DND-41 (cell line): Measurements from ENCODE around the gene KLF13.

Source experiments
- ATAC-seq: fragments of 200-7000 bp; cut with Tn5 transposase; 3 replicates; pipeline ENCODE4 v1.9.1; 2021; ENCODE audit warnings: low read depth; ENCODE audit not compliant: insufficient read depth
- DNase-seq: peaks from one replicate; pipeline ENCODE4 v3.0.0-alpha.2; 2020
- H2AFZ ChIP-seq: 2 replicates; pipeline ENCODE4 v1.6.0; 2012; ENCODE audit warnings: low read depth, low read length
- H3K27ac ChIP-seq: 2 replicates; pipeline ENCODE4 v1.5.1; 2012; ENCODE audit warnings: low read length, inconsistent platforms
- H3K27me3 ChIP-seq: fragments of 200-600 bp; sonication (generic); 2 replicates; pipeline ENCODE4 v1.6.0; 2012; ENCODE audit warnings: low read length, mild to moderate bottlenecking, inconsistent platforms; ENCODE audit not compliant: insufficient read depth, poor library complexity
- H3K36me3 ChIP-seq: 2 replicates; pipeline ENCODE4 v1.5.1; 2012; ENCODE audit warnings: low read length, inconsistent platforms; ENCODE audit not compliant: insufficient read depth
- H3K4me1 ChIP-seq: 2 replicates; pipeline ENCODE4 v1.5.1; 2012; ENCODE audit warnings: mild to moderate bottlenecking, low read length; ENCODE audit not compliant: insufficient read depth
- H3K4me2 ChIP-seq: 2 replicates; pipeline ENCODE4 v1.6.0; 2012; ENCODE audit warnings: mild to moderate bottlenecking, moderate library complexity, low read length, inconsistent platforms; ENCODE audit not compliant: insufficient read depth
- H3K4me3 ChIP-seq, 2 experiments: fragments of 200-600 bp in 1 of 2; shearing (Covaris generic) in 1 of 2; 2 replicates each; pipeline ENCODE4 v1.5.1; 2012 to 2016; ENCODE audit warnings: inconsistent platforms in 2 of 2, low read length in 2 of 2, mild to moderate bottlenecking in 2 of 2, low read depth in 1 of 2, moderate library complexity in 1 of 2
- H3K79me2 ChIP-seq: 2 replicates; pipeline ENCODE4 v1.6.0; 2012; ENCODE audit warnings: low read length, inconsistent platforms; ENCODE audit not compliant: insufficient read depth
- H3K9ac ChIP-seq: 2 replicates; pipeline ENCODE4 v1.6.0; 2012; ENCODE audit warnings: low read depth, mild to moderate bottlenecking, inconsistent platforms, low read length, moderate library complexity
- H3K9me3 ChIP-seq: 2 replicates; pipeline ENCODE4 v1.5.1; 2012; ENCODE audit warnings: low read length, moderate library complexity, mild to moderate bottlenecking, inconsistent platforms; ENCODE audit not compliant: insufficient read depth, severe bottlenecking
- H4K20me1 ChIP-seq: 2 replicates; pipeline ENCODE4 v1.6.0; 2012; ENCODE audit warnings: low read length; ENCODE audit not compliant: insufficient read depth
- CTCF ChIP-seq: IDR thresholded peaks from 2 replicates; pipeline ENCODE4 v1.5.1; 2012; ENCODE audit warnings: borderline replicate concordance, low read length, moderate library complexity, mild to moderate bottlenecking; ENCODE audit not compliant: poor library complexity, severe bottlenecking; ENCODE audit errors: extremely low read depth
- EZH2 ChIP-seq: IDR thresholded peaks from 3 replicates; pipeline ENCODE4 v1.6.1; 2012; ENCODE audit warnings: borderline replicate concordance, low read depth, mild to moderate bottlenecking, moderate library complexity, low read length, inconsistent platforms; ENCODE audit not compliant: severe bottlenecking

Gene KLF13

GRCh38 chr15:31382713-31383045 lies 56.0 kb downstream of the KLF13 start:
- TF ChIP-seq CTCF (no peak), EZH2 (no peak)
- ATAC-seq = no peak
- 0 out of 2 replicates have a peak overlapping the region, but pooled peaks have one; percentile 40 for H3K27ac ChIP-seq
- peaks cover 3% of the 10 kb centered on the region; the same call in 1 of the 2 replicates for H3K79me2 ChIP-seq
- no peak overlapping the region for H3K4me3 ChIP-seq
- peaks cover 20% of the 10 kb centered on the region for H4K20me1 ChIP-seq
- no peaks in the 10 kb centered on the region for H3K9me3 ChIP-seq
- no peak for DNase-seq
- H3K27me3 ChIP-seq = no peaks in the 10 kb centered on the region
- H2AFZ ChIP-seq = no peak overlapping the region
- H3K4me2 ChIP-seq = no peak overlapping the region
- no peak overlapping the region for H3K9ac ChIP-seq
- peaks cover 21% of the 10 kb centered on the region for H3K4me1 ChIP-seq
- H3K36me3 ChIP-seq = peaks cover 42% of the 10 kb centered on the region

- Histone ChIP-seq H3K9ac (no peak overlapping the region), H3K4me3 (no peak overlapping the region), H3K9me3 (no peaks in the 10 kb centered on the region), H3K4me2 (no peak overlapping the region), H2AFZ (no peak overlapping the region), H3K27ac (no peak overlapping the region), H3K79me2 (no peaks in the 10 kb centered on the region), H3K4me1 (peaks cover 26% of the 10 kb centered on the region), H3K27me3 (no peaks in the 10 kb centered on the region), H4K20me1 (peaks cover 17% of the 10 kb centered on the region), H3K36me3 (peaks cover 37% of the 10 kb centered on the region)
- ATAC-seq (no peak), DNase-seq (no peak)
- TF ChIP-seq EZH2 (no peak), CTCF (no peak)
Measured at GRCh38 chr15:31383139-31383538, 56.5 kb downstream of the KLF13 start.

- no peak overlapping the region for H2AFZ ChIP-seq
- peaks cover 29% of the 10 kb centered on the region for H3K4me1 ChIP-seq
- ATAC-seq (no peak), DNase-seq (no peak)
- TF ChIP-seq EZH2 = no peak
- TF ChIP-seq CTCF = no peak
- no peak overlapping the region for H3K27ac ChIP-seq
- H3K9ac ChIP-seq = no peak overlapping the region
- no peaks in the 10 kb centered on the region for H3K27me3 ChIP-seq
- no peaks in the 10 kb centered on the region for H3K9me3 ChIP-seq
- peaks cover 7% of the 10 kb centered on the region; the same call in 1 of the 2 replicates for H4K20me1 ChIP-seq
- H3K36me3 ChIP-seq = peaks cover 23% of the 10 kb centered on the region
- H3K79me2 ChIP-seq = no peaks in the 10 kb centered on the region
- H3K4me3 ChIP-seq = no peak overlapping the region
- H3K4me2 ChIP-seq = no peak overlapping the region
Measured at GRCh38 chr15:31384568-31384967, 57.9 kb downstream of the KLF13 start.

GRCh38 chr15:31385736-31386135 lies 59.1 kb downstream of the KLF13 start:
- no peak for TF ChIP-seq EZH2
- TF ChIP-seq CTCF = no peak
- no peaks in the 10 kb centered on the region for H3K79me2 ChIP-seq
- ATAC-seq = no peak

More at GRCh38 chr15:31385736-31386135, 59.1 kb downstream of the KLF13 start:
- H2AFZ ChIP-seq = no peak overlapping the region
- no peak for DNase-seq
- H3K27ac ChIP-seq = no peak overlapping the region
- peaks cover 11% of the 10 kb centered on the region for H3K36me3 ChIP-seq
- H3K4me2 ChIP-seq = no peak overlapping the region
- H3K4me1 ChIP-seq = peaks cover 29% of the 10 kb centered on the region
- H3K9ac ChIP-seq = no peak overlapping the region
- no peaks in the 10 kb centered on the region for H3K9me3 ChIP-seq
- 0 out of 2 replicates have a peak, but pooled peaks cover 7% of the 10 kb centered on the region for H4K20me1 ChIP-seq
- no peak overlapping the region for H3K4me3 ChIP-seq
- no peaks in the 10 kb centered on the region for H3K27me3 ChIP-seq
